HL-60 (cell line): ENCODE results near the gene SLC24A3.

Source experiments
- DNase-seq, 2 experiments: peaks; one replicate each; pipeline ENCODE4 v3.0.0-alpha.2; 2010 to 2020; ENCODE audit warnings: low read depth in 1 of 2, low spot score in 1 of 2
- H3K27ac ChIP-seq: fragments of 250-450 bp; sonication (Bioruptor Pico); replicated peaks from 2 replicates; pipeline ENCODE4 v1.5.1; 2020; ENCODE audit warnings: mild to moderate bottlenecking, moderate library complexity
- H3K27me3 ChIP-seq: fragments of 250-450 bp; sonication (Bioruptor Pico); 2 replicates; pipeline ENCODE4 v1.5.1; 2021; ENCODE audit warnings: mild to moderate bottlenecking, moderate library complexity; ENCODE audit not compliant: insufficient read depth, poor library complexity, severe bottlenecking
- H3K4me3 ChIP-seq: replicated peaks from 2 replicates; pipeline ENCODE4 v1.5.1; 2011; ENCODE audit warnings: mild to moderate bottlenecking, control low read depth, low read length; ENCODE audit not compliant: insufficient read depth
- GABPA ChIP-seq: IDR thresholded peaks from 2 replicates; pipeline ENCODE4 v1.6.1; 2012; ENCODE audit warnings: low read depth
- POLR2AphosphoS5 ChIP-seq: IDR thresholded peaks from 2 replicates; pipeline ENCODE4 v1.6.1; 2012; ENCODE audit warnings: low read depth
- REST ChIP-seq: IDR thresholded peaks from 2 replicates; pipeline ENCODE4 v1.6.1; 2012; ENCODE audit warnings: low read depth; ENCODE audit not compliant: insufficient replicate concordance
- SPI1 ChIP-seq: IDR thresholded peaks from 2 replicates; pipeline ENCODE4 v1.6.1; 2012; ENCODE audit warnings: low read depth, mild to moderate bottlenecking, borderline replicate concordance
- TF ChIP-seq, protein P1 (sequence below): IDR thresholded peaks from one replicate; pipeline ENCODE4 v1.5.1; 2011; ENCODE audit warnings: low read length, control low read depth, inconsistent platforms; ENCODE audit not compliant: insufficient read depth

The SLC24A3 gene

GRCh38 chr20:19295076-19295475 is 82.6 kb downstream of the SLC24A3 start:
- TF ChIP-seq REST: no peak
- no peak for TF ChIP-seq POLR2AphosphoS5
- H3K27ac ChIP-seq: no peak overlapping the region
- H3K4me3 ChIP-seq: no peak overlapping the region
- DNase-seq: no peak
- H3K27me3 ChIP-seq: no peaks in the 10 kb centered on the region

DNA sequence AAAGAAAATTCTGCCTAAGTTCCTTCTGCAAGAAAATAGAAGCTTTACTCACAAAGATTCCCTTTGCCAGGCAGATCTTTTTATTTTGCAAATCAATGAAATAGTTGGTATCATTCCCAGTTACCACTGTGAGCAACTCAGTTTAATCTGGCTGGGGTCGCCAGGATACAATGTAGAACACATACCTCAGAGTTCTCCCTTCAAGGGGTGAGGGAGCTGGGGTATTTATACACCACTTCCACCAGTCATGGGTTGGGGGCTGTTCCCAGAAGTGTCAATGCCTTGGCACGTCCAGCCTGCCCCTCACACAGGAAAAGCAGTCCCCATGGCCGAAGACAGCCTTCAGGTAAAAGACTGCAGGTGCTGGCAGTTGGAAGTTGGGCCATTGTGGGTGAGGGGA is 86.2 kb downstream of the SLC24A3 start:
- H3K4me3 ChIP-seq: no peak overlapping the region
- DNase-seq: no peak
- no peak for TF ChIP-seq GABPA
- TF ChIP-seq REST: no peak
- no peak for TF ChIP-seq SPI1
- TF ChIP-seq POLR2AphosphoS5: no peak
- TF ChIP-seq, protein P1, sequence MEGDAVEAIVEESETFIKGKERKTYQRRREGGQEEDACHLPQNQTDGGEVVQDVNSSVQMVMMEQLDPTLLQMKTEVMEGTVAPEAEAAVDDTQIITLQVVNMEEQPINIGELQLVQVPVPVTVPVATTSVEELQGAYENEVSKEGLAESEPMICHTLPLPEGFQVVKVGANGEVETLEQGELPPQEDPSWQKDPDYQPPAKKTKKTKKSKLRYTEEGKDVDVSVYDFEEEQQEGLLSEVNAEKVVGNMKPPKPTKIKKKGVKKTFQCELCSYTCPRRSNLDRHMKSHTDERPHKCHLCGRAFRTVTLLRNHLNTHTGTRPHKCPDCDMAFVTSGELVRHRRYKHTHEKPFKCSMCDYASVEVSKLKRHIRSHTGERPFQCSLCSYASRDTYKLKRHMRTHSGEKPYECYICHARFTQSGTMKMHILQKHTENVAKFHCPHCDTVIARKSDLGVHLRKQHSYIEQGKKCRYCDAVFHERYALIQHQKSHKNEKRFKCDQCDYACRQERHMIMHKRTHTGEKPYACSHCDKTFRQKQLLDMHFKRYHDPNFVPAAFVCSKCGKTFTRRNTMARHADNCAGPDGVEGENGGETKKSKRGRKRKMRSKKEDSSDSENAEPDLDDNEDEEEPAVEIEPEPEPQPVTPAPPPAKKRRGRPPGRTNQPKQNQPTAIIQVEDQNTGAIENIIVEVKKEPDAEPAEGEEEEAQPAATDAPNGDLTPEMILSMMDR: no peak
- no peaks in the 10 kb centered on the region for H3K27me3 ChIP-seq
- no peak overlapping the region for H3K27ac ChIP-seq

- TF ChIP-seq REST (no peak), GABPA (no peak), SPI1 (no peak), POLR2AphosphoS5 (no peak)
- TF ChIP-seq, protein P1: no peak
- Histone ChIP-seq H3K4me3 (no peak overlapping the region), H3K27me3 (no peaks in the 10 kb centered on the region), H3K27ac (no peak overlapping the region)
- DNase-seq: no peak
These were observed 88.0 kb downstream of the SLC24A3 start for GRCh38 chr20:19300395-19300794.

DNA sequence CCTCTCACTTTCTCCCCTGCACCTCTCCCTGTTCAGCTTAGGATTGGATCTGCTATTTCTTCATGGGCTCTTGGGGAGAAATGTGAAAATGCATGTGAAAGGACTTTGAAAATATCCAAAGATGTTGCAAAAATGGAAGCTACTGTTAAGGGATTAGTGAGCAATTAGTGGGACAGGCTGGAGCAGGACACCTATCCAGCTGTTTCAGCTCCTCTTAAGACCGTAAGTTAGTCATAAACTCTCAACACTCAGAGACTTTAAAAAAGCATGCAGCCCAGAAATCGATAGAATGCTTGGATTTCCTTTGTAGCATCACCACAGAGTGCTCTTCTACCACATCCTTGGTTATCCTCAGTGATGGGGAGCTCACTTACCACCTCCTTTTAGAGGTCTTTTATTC is 88.7 kb downstream of the SLC24A3 start:
- no peak for DNase-seq
- TF ChIP-seq, protein P1: no peak
- no peak for TF ChIP-seq REST
- TF ChIP-seq SPI1: no peak
- TF ChIP-seq GABPA: no peak
- TF ChIP-seq POLR2AphosphoS5: no peak
- Histone ChIP-seq H3K27me3 (no peaks in the 10 kb centered on the region), H3K4me3 (no peak overlapping the region), H3K27ac (no peak overlapping the region)
